ENCODE data around the gene LTBP2.

LTBP2 gene

DNA sequence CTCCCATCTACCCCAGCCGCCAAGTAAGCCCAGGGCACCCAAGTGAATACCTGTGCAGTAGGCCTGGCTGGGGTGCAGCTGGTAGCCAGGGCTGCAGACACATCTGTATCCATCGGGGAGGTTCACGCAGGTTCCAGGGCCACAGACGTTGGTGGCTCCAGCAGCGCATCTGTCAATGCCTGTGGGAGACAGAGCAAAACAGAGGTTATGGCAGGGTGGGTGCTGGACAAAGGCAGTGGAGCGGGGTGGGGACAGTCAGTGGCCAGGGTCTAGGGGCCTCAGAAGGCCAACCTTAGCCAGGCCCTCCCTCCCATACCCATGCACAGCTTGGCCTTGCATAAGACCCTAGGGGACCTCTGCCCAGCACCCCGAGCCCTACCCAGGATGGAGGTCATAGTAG lies 89.3 kb downstream of the LTBP2 start:
- no peak for DNase-seq

DNA sequence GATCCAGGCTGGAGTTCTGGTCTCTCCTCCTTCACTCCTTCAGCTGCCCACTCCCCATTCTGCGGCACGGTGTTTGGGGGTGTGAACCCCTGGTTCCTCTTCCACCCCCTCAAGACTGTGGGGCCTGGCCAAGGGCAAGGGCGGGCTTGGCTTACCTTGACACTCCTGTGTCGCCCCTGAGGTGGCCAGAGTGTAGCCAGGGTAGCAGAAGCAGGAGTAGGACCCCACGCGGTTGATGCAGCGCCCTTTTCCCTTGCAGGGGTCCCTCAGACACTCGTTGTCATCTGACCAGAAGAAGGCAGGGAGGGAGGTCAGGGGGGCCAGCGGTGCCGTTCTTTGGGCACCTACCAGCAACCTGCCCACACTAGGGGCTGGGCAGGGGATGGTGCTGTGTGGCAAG lies 90.3 kb downstream of the LTBP2 start:
- DNase-seq, result no peak

DNA sequence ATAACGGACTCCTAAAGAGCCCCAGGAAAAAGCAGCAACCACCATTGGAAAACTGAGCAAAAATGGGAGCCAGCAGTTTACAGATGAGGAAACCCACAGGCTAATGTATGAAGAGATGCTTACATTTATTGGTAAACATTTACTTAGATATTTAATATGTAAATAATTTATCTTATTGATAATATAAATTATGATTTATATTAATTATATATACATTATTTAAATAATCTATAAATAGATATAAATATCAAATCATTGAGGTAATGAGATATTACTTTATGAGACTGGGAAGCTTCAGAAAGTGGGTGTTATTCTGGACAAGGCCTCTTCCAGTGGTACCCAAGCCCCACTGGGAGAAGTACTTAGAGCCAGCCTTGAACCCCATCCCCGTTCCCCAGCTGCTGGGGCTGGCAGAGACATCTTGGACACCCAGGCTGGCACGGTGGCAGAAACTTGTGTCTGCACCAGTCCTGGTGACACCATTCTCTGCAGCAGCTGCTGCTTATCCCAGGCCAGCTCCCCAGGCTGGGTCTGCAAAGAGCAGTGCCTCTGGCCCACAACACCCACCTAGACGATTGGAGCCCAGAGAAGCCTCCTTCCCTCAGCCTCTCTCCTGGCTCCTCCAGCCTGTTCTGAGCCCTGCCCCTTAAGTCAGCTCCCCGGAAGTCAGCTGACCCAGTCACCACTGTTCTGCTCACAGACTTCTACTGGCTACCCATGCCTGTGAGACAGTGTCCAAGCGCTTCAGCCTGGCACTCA lies 92.5 kb downstream of the LTBP2 start:
- no peak for DNase-seq

DNA sequence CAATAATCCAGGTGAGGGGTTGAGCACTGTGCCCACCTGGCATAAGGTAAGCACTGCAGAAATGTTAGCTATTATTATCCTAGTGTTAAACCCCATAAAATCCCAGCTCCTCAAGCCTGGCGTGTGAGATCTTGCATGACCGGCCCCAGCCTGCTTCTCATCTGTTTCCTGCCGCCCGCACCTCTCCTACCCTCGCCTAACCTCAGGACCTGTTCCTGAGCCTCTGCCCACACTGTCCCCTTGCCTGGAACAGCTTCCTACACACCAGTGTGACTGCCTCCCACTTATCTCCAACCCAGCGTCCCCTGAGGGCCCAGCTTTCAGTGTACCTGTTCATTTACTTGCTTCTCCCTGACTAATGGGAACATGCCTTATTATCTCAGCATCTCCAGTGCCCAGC lies 93.8 kb downstream of the LTBP2 start:
- DNase-seq, result no peak

DNA sequence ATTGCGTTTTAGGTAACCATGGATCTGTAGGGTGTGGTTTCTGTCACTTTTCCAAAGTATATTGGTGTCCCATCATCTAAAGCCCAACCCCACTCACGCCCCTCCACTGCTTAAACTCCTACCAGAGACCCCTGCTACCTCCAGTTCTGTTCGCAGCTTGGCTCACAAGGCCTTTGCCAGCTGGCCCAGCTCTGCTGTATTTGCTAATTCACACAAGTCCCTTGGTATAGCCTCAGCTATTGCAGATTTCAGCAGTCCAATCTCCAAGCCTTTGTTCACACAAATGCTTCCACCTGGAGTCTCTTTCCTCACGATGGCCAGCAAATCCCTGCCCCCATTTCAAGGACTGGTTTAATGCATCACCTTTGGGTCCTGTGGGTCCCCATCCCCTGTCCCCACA lies 94.3 kb downstream of the LTBP2 start:
- DNase-seq, result no peak

DNA sequence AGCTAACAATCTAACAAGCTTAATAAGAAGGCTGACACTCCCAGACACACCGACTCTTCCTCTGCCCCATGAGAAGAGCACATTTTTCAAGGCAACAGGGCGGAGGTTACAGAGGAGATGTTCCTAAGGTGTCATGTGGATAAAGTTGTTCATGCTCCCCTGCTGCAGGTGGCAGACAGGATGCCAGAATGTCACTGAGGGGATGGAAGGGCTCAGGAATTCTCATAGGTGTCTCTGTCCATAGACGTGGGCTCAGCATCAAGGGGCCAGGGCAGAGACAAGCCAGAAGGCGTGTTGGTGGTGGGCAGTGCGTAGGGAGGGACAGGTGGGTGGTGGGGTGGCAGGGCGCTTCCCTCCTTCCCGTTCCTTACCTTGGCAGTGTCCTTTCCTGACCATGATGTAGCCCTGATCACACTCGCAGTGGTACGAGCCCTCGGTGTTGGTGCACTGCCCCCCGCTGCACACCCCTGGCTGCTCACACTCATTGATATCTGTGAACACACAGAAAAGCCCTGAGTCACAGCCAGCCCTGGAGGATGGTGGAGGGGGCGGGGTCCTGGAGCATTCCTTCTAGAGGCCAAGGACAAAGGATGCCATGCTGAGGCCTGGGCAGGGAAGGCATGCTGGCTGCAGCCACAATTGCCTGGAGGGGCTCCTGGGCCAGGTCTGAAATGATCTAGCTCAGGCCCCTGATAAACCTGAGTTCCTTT lies 95.4 kb downstream of the LTBP2 start:
- DNase-seq, result no peak

DNA sequence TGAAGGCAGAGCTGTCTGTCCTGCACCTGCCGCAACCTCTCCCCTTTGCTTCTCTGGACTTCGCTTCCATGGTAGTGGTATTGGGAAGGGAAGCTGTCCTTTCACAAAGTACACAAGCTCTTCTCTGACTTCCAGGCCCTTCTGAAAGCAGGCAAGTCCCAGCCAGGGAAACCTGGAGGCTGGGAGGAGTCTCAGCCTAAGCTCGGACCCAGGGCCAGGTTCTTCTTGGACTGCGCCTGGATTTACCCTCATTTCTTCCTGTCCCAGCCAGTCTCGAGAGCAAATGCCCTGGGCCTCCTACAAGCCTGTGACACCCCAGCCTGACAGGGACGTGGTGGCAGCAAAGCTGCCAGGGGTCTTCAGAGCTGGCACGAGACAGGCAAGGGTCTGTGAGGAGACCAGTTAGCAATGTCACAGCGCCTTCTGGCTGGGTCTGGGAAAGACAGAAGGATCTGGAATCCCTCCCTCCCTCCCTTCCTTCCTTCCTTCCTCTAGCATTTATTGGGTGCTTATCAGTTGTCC lies 96.1 kb downstream of the LTBP2 start:
- DNase-seq, result no peak

DNA sequence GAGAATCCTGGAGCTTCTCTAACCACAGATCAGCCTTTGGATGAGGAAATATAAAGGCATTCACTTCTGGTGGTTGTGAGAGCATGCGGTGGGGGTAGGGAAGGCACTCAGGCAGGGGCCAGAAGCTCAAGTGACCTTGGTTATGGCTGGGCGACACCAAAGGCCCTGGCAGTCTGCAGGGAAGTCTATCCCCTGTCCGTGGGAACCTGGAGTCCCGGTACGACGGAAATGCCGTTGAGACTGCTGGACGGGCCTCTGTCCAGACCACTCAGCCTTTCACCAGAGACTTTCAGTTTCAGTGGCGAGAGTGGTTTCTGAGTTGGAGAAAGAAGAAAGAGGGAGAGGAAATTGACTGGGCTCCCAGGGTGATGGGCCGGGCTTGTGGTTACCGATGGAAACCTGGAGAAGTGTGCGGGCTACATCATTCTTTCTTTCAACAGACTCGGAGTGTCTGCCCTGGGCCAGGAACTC lies 97.5 kb downstream of the LTBP2 start:
- DNase-seq, result no peak

DNA sequence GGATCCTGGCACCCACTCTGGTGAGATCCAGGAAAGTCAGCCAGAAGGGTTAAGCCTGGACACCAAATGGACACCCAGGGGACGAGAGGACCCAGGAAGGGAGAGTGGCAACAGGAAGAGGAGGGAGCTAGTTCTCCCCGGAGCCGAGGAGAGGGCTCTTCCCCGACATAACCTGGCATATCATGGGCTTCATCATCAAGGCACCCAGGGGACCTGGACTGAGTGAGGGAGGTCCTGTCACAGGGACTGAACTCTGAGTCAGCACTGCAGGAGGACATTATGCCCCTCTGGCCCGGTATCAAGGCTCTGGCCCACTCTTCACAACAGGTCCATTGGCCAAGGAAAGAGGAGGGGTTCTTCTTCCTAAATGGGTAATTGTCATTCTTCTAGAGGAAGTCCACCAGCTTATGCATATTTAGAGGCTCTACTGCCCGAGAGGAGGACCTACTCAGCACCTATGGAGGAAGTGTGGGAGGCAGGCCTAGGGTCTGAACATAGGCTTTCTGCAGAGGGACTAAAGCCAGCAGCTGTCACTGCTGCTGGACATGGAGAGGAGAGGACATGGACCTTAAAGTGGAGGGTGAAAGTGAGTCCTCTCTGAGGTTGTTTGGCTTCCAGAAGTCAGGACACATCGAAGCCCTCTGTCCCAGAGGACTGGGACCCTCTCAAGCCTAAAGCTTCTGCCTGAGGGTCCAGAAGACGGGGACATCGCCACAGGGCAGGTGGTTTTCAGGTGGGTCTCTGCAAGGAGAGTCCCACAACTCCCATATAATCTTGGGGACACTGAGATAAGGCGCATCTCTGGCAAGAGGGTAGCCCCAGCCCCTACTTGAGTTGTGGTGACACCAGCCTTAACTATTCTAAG lies 99.8 kb downstream of the LTBP2 start:
- no peak for DNase-seq

DNA sequence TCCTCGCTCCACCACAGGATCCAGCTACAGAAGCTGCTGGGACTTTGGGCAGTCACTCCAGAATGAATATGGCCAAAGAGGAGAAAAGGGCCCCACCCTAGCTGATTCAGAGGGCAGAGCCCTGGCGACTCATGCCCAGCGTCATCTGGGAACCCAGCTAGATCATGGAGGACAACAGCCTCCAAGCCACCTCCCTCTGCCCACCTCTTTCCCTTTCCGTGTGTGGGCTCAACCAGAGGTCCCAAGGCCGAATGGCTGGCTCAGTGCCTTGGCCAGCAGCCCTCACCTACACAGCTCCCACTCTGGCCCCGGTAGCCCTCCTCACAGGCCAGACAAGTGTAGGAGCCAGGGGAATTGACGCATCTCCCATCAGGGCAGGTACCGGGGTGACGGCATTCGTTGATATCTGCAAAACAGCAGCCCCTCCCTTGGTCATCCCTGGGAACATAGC lies 101.1 kb downstream of the LTBP2 start:
- no peak for DNase-seq

DNA sequence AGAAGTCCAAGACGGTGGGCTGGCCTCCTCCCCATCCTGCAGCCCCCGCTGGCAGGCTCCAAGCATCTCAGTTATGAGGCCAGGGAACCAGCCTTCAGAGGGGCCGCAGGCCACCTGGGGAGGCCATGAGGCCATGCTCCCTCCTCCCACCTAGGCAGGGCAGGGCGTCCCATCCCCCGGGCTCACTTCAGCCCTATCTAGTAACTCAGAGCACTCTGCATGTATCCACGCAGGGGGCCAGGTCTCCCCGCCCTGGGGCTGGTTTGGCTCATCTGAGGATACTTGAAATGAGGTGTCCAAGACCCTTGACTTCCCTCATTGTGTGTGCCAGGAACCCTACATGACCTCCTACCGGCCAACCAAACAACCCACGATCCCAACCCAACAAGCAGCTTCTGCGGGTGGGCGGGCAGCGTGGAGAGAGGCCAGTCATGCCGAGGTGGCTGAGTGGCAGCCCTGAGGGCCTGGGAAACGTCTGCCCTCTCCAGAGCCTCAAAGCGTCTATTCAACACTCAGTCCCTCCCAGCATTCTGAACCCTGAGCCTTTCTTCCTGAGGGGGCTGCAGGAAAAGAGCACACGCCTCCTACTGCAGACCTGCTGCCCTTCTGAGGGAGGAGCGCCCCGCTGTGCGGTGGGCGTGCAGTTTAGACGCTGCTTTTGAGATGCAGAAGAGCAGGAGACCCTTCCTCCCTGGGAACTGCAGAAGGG lies 101.7 kb downstream of the LTBP2 start:
- DNase-seq, result no peak

DNA sequence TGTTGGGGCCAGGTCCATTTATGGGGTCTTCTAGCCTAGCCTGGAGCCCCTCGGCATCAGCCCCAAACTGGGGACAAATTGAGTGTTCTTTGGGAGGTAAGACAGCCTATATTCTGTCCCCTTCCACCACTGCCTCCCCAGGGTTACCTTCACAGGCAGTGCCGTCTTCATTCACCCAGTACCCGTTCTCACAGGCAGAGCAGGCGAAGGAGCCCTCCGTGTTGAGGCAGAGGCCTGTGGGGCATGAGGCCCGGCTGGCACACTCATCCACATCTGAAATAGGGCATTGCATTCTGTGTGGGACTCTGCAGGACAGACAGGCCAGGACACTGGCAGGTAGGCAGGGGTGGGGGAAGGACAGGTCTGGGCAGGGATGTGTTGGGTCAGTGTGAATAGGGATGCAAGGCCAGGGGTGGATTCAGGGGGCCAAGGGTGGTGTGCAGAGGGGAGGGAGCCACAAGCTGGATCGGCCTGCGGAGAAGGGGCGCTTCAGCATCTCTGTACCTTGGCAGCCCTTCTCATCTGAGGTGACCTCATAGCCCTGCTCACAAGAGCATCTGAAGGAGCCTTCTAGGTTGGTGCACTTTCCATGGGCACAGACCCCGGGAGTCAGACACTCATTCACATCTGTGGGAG lies 102.3 kb downstream of the LTBP2 start:
- DNase-seq, result no peak

DNA sequence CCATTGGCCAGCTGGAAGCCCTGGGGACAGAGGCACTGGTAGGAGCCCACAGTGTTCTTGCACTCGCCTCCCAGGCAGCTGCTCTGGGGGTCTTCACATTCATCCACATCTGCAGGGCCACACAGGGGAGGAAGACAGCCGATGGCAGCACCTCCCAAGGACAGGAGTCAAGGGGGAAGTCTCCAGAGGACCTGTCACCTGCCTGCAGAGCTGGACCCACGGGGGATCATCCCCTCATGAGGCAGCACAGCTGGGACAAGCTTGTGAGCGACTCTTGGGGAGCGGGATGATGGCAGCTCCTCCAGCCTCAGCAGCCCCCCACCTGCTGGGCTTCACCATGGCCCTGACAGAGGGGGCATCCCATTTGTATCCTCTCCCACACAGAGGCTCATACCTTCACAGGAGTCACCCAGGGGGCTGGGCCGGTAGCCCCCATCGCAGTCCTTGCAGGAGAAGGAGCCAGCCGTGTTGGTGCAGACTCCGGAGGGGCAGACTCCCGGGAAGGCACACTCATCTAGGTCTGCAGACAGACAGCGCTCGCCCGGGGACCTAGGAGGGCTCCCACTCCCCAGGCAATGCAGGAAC lies 103.1 kb downstream of the LTBP2 start:
- no peak for DNase-seq

DNA sequence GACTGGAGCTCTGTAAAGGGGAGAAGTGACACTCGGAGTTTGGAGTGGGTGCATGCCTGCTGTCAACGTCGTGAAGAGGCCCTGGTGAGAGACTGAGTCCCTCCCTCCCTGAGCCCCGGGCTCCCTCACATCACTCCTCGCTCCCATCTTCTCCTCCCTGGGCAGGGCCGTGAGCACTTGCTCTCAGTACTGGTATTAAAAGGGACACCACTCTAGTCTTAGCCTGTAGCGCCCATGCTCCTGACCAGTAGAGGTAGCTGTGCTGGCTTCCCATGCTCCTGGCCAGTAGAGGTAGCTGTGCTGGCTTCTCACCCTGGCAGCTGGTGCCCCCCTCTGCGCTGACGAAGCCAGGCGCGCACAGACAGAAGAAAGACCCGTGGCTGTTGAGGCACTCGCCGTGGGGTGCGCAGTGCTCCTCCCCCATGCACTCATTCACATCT lies 103.7 kb downstream of the LTBP2 start:
- no peak for DNase-seq

DNA sequence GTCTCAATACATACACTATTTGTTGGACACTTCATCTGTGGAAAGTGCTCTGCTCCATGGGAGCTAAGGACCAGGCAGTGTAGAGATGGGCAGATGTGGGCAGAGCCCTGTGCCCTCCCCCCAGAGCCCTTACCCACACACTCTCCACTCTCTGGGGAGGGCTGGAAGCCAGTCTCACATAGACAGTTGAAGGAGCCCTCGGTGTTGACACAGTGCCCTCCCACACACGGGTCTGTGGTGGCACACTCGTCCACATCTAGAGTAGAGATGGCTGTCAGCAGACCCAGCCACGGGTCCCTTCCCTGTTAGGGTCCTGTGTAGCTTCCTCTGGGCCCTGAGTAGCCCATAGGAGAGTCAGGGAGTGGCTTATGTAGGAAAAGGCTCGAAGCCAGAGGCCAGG lies 104.2 kb downstream of the LTBP2 start:
- DNase-seq, result no peak

DNA sequence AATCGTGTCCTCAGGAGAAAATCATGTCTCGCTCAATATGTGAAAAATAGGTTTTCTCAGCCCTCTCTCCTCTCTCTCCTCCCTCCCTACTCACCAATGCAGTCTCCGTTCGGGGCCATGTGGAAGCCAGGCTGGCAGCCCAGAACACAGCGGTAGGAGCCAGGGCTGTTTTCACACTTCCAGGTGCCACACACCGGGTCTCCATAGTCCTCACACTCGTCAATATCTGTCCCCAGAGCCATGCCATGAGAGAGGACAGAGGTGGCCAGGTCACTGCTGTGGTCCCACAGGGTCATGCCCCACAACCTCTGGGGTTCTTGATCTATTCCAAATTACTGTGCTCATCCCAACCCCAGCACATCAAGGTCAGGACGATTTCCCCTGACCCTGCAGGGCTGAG lies 105.0 kb downstream of the LTBP2 start:
- DNase-seq, result no peak

DNA sequence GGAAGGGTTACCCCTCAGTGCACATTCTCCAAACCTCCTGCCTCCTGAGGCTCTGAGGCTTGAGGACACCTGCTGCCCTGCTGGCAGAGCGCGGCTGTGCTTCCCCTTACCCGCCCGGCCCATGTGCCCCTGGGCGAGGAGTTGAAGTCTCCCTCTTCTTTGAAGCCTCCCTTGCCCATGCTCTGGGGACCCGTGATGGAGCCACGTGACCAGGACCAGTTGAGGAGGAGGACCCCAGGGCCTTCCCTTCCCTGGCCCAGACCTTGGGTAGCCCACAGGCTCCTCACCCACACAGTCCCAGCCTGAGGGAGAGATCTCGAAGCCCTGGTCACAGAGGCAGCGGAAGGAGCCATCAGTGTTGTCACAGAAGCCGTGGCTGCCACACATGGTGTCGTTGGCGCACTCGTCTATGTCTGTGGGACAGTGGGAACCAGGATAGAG lies 105.6 kb downstream of the LTBP2 start:
- DNase-seq, result no peak

DNA sequence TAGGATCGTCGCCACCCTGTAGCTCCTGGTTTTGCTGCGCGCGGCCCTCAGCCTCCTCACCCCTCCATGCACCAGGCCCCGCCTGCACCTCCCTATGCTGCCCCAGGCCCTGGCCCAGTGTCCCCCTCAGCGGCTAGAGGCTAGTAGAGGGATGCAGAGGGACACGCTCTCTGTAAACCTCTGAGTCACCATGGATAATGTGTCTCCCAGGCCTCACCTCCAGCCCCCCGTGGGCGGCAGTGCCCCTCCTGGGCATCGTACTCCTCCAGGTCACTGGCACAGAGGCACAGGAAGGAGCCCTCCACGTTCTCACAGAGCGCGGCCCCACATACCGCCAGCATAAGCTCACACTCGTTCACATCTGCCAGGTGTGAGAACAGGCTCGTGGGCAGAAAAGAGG lies 106.2 kb downstream of the LTBP2 start:
- no peak for DNase-seq

DNA sequence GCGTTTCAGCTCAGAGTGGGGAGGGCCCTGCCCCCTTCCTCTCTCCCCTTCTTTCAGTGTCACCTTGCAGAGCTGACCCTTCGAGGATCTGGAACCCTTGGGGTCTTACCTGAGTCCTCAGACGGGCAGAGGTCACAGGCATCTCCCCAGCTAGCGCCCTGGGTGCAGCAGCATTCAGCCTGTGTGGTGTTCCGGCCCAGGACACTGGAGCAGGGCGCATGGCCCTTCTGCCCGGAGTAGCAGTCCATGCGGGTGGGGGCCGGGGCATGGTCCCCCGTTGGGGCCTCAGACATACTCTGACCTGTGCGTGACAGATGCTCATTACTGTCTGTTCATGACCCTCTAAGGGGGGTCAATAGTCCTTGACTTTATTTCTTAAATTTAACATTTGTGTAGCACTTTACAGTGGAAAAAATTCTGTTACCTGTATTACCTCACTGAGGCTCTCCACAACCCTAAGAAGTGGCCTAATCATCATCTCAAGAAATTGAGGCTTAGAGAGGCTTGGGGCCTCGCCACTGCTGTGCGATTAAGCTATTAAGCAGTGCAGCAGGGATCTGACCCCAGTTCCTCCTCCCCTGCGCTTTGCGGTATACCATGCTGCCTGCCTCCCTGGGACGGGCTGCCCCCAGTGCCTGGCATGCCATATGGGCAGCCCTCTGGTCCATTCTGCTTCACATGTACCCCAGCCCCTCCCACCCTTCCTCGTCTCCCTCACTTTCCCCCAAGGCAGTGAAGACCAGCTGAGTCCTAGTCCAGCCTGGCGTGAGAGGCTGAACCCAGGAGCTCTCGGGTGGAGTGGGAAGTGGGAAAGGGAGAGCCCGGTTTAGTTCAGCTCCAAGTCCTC lies 106.9 kb downstream of the LTBP2 start:
- no peak for DNase-seq

DNA sequence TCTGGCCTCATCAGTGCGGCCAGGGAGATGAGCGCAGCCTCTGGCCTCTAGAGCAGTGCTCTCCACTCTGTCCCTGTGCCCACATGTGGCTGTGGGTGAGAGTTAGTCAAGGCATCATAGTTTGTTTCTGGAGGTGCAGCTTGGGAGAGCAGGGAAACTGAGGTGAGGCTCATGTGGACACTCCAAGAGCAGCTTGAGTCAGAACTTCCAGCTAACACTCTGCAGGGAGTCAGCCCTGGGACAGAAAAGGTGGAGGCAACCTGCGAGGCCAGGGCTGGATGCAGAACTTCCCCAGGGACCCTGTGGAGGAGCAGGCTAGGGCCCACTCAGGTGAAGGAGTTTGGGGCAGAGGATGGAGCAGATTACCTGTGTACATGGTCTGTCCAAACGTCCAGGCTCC lies 107.6 kb downstream of the LTBP2 start:
- no peak for DNase-seq

DNA sequence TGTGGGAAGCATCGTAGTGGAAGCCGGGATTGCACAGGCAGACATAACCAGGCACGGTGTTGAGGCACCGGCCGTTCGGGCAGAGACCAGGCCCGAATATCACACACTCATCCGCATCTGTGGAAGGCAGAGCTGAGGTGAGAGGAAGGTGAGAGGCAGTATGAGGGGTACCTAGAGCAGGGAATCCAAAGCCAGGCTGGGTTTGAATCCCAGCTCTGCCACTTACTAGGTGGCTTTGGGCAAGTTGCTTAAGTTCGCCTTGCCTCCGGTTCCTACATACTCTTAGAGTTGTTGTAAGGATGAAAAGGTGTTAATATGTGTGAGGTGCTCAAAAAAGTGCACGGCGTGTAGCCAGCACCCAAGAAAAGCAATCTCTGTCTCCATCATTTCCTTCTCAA lies 108.1 kb downstream of the LTBP2 start:
- no peak for DNase-seq

All from activated CD4-positive, alpha-beta T cell treated with anti-CD3 and anti-CD28 coated beads for 48 hours (primary cell).